GM18499 (cell line): ENCODE results near the gene TSPAN17.
"Not testable (repeated sequence)": the region's sequence is repeated elsewhere in the genome, so short reads cannot be mapped to it uniquely, and the experiment has no call there.

ENCODE experiments used
- ATAC-seq: cut with Tn5 transposase; IDR thresholded peaks from one replicate; pipeline ENCODE4 v1.9.1; 2021; ENCODE audit warnings: moderate number of reproducible peaks; ENCODE audit not compliant: insufficient read depth, unreplicated experiment

The TSPAN17 gene, protein sequence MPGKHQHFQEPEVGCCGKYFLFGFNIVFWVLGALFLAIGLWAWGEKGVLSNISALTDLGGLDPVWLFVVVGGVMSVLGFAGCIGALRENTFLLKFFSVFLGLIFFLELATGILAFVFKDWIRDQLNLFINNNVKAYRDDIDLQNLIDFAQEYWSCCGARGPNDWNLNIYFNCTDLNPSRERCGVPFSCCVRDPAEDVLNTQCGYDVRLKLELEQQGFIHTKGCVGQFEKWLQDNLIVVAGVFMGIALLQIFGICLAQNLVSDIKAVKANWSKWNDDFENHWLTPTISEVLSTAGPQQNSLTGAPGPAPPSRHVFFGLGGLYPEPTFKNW

DNA sequence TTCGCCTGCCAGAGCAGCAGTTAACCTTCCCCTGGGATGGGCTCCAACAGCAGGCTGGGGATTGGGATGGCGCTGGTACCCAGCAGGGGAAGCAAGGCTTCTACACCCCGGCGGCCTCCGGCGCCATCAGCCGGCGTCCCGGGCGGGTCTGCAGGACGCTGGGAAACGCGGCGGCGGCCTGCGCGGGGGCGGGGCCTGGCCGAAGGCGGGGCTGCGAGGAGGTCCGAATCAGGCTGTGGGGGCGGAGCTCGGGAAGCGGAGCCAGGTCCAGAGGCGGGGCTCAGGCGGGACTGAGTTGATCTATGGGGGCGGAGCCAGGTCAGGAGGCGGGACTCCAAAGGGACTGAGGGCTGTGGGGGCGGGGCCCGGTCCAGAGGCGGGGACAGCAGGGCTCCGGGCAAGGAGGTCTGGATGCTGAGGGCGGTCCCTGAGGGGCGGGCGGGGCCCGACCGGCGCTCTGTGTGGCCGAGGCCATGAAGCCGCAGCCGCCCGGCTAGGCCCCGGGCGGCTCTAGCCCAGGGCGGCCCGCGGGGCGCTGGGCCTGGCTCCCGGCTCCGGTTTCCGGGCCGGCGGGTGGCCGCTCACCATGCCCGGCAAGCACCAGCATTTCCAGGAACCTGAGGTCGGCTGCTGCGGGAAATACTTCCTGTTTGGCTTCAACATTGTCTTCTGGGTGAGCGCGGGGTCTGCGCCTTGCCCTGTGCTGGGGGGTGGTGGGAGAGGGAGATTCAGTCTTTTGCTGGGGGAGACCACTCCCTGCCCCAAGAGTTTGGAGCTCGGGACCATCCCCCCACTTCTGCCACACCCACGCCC lies at the start of gene TSPAN17:
Gene TSPAN17, plus strand, starts transcription at position 455 of the 813 bp plus-strand sequence. Its CDS starts 132 bp downstream, at position 587.
- ATAC-seq = peak; percentile 86

DNA sequence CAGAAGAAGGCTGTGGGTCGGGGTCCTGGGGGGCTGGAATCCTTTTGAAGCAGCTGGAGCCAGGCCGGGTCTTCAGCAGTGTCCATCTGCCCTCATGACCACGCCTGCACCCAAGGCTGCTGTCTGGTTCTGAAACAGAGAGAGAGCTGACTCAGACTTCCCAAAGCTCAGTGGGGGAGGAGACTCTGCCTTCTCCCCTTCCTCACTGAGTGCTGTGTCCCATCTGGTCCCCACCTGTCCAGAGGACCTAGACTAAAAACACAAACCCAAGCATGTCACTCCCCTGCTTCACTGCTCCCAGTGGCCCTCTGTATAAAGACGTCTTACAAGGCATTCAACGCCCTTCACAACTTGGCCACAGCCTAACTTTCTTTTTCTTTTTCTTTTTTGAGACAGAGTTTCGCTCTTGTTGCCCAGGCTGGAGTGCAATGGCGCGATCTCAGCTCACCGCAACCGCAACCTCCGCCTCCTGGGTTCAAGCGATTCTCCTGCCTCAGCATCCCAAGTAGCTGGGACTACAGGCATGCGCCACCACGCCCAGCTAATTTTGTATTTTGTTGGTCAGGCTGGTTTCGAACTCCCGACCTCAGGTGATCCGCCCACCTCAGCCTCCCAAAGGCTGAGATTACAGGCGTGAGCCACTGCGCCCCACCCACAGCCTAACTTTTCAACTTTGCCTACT lies 47.4 kb upstream of the TSPAN17 start:
- not testable (repeated sequence) for ATAC-seq

DNA sequence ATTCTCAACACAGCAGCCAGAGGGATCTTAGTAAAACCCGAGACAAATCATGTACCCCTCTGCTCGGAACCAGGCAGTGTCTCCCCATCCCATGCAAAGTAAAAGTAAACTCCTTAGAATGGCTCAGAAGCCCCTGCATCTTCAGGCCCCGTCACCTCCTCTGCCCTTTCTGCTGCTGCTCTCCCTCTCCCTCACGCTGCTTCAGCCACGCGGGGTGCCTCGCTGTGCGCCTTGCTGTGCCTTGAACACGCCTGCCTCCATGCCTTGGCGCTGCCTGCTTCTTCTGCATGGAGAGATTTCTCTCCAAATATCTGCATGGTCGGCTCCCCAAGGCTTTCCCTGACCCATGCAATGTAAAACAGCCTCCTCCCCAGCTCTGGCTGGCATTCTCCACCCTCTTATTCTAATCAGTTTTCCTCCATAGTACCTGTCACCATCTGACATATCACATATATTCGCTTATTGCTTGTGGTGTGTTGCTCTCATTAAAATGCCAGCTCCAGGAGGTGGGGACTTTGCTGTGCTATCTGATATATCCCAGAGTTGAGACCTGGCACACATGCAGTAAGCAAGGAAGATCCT lies 45.3 kb upstream of the TSPAN17 start:
- no peak for ATAC-seq

DNA sequence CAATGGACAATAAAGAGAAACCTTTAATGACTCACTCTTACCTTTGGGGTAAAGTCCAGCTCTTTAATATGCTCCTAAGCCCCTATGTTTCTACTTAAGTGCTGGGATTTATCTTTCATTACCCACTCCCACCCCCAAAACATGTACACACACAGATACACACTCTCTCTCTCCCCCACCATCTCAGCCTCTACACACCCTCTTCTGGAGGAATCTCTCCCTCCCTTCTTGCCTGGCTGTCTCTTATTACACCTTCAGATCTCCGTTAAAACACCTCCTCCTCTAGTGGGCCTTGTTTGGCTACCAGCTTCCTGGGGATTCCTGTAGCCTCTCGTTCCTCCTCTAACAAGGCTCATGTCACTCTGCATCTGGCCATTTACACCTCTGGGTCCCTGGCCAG lies 44.2 kb upstream of the TSPAN17 start:
- ATAC-seq = no peak

- no peak for ATAC-seq
Observed at GRCh38 chr5:176606032-176606431, 41.3 kb upstream of the TSPAN17 start.

DNA sequence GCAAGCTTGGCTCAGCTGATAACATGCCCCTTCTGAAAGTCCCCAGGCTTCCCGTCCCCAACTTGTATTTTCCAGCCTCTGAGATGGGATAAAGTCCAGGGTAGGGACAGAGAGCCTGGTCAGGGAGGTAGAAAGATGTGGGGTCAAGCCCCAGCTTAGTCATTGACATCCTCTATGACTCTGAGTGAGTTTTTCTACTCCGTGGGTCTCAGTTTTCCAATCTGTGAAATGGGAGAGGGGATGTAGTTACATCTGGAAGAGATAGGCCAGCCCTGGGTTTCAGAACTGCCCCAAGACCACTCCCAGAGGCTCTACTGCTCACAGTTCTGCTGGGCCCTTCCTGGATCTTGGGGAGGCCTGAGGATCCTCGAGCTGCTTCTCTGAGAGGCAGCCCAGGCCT lies 40.4 kb upstream of the TSPAN17 start:
- no peak for ATAC-seq

- ATAC-seq = no peak
Observed at GRCh38 chr5:176608142-176608705, 39.1 kb upstream of the TSPAN17 start.

- no peak for ATAC-seq
Observed at GRCh38 chr5:176608937-176609723, 38.2 kb upstream of the TSPAN17 start.

- ATAC-seq = no peak
Observed at GRCh38 chr5:176609724-176610434, 37.4 kb upstream of the TSPAN17 start, which contains the start of gene GPRIN1. Gene GPRIN1, minus strand, starts transcription at chr5:176610156. Its CDS starts 10,322 bp downstream, at chr5:176599834.

GRCh38 chr5:176610435-176610773 lies 36.9 kb upstream of the TSPAN17 start:
- ATAC-seq = no peak

DNA sequence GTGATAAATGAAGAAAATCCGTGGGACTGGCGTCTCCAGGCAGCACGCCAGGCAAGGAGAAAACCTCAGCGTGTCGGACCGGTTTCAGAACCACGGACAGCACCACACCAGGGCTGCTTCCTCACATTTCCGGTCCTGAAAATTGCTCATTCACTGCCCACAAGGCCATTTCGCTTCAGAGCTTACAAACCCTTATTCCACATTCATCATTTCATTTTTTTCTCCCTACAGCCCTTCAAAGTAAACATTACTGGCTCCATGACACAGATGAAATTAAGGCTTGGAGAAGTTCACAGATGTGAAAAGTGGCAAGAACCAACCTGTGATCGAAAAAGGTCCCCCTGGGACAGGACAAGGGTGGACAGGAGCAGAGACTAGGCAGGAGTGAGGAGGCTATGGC lies 35.8 kb upstream of the TSPAN17 start:
- ATAC-seq = no peak

DNA sequence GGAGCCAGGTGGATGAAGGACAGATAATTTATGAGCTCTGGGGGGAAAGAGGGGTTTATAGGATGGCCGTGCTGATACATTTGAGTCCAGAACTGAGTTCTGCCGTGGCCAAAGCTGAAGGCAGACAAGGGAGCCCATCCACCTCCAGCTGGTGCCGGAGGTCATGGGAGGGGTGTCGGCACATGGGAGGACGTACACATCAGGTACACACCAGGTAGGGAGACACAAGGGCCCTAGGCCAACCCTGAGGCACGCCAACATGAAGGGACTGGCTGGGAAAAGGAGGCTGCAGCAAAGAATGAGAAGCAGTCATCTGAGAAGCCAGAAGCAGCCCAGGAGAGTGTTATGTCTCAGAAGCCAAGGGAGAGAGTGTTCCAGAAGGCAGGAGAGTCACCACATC lies 35.3 kb upstream of the TSPAN17 start:
- ATAC-seq = no peak

- ATAC-seq = no peak
Observed at GRCh38 chr5:176612855-176613254, 34.4 kb upstream of the TSPAN17 start.

DNA sequence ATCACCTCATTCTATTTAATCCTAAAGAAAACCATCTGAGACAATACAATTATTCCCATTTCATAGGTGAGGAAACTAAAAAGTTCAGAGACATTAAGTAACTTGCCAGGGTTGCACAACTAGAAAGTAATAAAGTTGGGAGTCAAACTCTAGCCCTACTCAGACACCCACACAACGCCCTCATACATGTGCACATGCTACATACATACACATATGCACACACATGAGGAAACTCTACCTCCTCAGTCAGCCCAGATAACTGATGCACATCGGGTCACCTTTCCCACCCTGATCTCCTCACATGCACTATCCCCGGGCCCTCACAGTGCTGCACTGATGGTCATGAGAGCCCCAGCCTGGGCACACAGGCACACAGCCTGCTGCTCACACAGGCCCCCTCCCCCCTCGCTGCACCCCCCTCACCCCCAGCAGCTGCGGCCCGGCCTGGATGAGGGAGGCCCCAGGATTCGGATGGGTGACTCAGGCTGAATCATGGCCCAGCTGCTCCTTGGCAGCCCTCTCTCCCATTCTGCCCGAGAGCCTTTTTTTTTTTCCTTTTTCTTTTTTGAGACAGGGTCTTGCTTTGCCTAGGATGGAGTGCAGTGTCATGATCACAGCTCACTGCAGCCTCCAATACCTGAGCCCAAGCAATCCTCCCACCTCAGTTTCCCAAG lies 32.3 kb upstream of the TSPAN17 start:
- ATAC-seq = no peak

DNA sequence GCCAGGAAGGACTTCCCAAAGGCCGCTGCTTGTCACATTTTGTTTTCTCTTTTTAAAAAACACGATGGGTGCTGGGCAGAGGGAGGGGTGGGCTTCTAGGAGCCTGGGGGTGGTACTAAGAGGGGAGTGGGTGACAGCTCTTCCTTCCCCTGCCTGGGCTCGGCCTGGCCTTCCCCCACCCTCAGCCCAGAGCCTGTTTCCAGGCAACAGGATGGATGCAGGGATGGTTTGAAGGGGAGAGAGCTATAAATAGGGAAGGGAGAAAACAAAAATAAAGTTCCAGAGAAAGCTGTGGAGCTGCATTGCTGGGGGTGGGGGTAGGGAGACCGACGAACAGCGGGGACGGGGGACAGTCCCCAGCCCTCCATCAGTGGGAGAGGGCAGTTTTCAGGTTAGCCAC lies 30.8 kb upstream of the TSPAN17 start:
- ATAC-seq = no peak

- no peak for ATAC-seq
Observed at GRCh38 chr5:176618783-176619182, 28.5 kb upstream of the TSPAN17 start.

DNA sequence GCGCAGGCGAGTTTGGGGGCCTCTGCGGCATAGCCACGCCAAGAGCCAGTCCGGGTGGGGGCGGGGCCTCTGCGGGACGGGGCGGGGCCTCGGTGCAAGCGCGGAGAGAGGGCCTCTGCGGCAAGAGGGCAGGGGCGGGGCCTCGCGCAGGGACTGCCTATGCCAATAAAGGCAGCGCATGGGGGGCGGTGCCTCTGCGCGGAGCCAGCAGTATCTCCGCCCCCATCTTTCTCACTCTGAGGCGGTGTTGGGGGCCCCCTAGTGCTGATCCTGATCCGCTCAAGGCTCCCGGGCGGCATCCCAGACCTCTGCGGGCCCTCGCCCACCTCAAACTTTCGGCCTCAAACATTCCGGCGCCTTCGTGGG lies 28.1 kb upstream of the TSPAN17 start:
- peak; percentile 49 for ATAC-seq

DNA sequence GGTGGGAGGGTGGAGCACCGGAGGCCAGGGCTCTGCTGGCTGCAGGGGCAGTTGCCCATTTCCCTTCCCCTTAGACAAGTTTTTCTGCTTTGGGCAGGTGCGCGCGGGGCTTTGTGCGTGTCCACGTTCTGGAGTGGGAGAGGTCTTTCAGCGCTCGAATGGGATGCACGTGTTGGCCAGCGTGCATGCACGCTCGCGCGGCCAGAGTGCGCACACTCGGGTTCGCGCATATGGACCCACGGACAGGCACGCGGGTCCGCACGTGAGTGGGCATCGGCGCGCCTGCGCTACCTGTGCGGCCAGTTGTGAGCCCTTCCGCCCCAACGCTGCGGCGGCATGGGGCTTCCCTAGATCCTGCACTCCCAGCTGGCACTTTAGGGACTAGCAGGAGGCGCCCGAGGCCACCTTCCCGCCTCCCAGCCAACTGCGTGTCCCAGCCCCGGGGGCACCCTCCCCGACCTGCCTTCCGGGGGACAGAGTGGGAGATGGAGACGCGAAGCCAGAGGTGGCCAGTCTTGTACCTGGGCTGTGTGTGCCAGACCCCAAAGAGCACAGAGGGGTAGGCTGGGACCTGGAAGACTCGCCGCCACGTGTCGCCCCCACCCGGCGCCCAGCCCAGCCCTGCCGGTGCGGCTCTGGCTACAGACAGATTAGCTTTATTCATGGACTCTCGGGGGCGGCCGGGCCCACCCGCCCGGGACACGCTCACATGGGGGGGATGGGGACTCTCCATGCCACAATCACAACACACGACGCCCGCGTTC lies 27.5 kb upstream of the TSPAN17 start:
- no peak for ATAC-seq
